Right renal pelvis (tissue), 4 donors: ENCODE data around the gene PROSER3. TPM values are rescaled to one million over a fixed set of nuclear protein-coding genes. Genes with fewer than 3 reads are reported as not detected.
A peak's percentile ranks its signal among the peaks of the same experiment; 100 is the strongest.

Source experiments
- DNase-seq, 4 donors: peaks; one replicate each; pipeline ENCODE4 v3.0.0-alpha.2; 2013; ENCODE audit warnings: low read depth in 4 of 4, low spot score in 3 of 4, missing footprints in 1 of 4
- polyA plus RNA-seq, 4 donors: library from polyadenylated mRNA; unstranded; fragments of 120-200 nt; gene quantifications; one replicate each; pipeline ENCODE4 v1.2.1, GENCODE V29; 2013; ENCODE audit not compliant: insufficient read length in 4 of 4

PROSER3 gene
- polyA plus RNA-seq, 4 donors, result 14.8 to 20.4 (median 16.5) TPM

DNA sequence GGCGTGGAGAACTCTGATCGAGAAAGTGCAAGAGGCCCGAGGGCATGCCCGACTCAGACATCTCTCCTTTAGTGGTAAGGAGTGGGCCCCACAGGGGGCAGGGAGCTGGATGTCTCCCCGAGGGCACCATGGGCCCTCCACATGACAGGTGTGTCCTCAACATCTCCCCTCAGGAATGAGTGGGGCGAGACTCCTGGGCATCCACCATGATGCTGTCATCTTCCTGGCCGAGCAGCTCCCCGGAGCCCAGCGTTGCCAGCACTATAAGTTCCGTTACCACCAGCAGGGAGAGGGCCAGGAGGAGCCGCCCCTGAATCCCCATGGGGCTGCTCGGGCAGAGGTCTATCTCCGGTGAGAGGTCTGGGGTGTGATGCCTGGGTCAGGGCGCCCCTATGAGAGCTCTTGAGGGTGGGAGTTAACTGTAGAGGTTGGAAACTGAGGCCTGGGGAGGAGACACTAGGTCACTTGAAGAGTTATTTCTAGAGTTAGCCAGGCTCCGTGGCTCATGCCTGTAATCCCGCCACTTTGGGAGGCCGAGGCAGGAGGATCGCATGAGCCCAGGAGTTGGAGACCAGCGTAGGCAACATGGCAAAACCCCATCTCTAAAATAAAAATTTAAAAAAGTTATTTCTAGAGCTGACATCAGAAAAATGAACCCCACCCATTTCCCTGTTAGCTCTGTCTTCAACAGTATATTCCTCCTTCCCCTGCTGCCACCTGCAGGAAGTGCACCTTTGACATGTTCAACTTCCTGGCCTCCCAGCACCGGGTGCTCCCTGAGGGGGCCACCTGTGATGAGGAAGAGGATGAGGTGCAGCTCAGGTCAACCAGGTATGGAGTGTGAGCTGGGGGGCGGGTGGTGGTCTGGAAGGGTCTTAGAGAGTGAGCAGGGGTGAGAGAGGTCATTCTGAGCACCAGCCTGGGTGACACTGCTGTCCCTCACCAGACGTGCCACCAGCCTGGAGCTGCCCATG, 20.8 kb upstream of the PROSER3 start:
- DNase-seq, result no peak

DNA sequence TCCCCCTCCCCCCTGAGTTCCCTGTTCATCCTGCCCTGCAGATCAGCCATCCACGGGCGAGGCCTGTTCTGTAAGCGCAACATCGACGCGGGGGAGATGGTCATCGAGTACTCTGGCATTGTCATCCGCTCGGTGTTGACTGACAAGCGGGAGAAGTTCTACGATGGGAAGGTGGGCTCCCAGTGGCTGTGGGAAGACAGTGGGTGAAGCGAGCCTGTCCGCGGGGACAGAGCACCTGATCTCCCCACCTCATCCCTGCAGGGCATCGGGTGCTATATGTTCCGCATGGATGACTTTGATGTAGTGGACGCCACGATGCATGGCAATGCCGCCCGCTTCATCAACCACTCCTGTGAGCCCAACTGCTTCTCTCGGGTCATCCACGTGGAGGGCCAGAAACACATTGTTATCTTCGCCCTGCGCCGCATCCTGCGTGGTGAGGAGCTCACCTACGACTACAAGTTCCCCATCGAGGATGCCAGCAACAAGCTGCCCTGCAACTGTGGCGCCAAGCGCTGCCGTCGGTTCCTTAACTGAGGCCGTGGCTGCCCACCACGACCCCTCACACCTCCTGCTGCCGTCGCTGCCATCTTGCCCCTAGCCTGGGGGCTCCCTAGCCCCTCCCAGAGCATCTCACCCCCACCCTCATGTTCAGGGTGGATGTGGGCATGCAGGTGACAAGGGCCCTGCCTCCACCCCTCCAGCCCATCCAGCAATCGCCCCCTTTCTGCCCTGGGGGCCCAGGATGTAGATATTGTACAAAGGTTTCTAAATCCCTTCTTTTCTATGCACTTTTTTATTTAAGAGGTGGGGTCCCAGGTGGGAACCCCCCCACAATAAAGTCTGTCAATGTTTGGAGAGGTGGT, 19.7 kb upstream of the PROSER3 start:
- DNase-seq, result no peak

DNA sequence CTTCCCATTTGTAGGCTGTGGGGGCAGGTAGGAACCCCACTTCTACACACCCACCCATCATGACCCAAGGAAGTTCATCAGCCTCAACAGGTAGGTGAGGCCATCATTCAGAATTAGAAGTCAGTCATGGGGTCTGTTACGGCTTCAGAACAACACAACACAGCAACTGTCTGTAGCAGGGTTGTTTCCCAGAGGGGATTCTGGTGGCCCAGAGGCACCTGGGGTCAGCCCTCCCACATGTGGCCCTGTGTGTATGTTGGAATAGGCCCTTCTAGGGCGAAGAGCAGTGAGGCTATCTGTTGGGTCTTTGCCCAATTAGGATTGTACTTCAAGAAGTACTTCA, 19.1 kb upstream of the PROSER3 start:
- no peak for DNase-seq

DNA sequence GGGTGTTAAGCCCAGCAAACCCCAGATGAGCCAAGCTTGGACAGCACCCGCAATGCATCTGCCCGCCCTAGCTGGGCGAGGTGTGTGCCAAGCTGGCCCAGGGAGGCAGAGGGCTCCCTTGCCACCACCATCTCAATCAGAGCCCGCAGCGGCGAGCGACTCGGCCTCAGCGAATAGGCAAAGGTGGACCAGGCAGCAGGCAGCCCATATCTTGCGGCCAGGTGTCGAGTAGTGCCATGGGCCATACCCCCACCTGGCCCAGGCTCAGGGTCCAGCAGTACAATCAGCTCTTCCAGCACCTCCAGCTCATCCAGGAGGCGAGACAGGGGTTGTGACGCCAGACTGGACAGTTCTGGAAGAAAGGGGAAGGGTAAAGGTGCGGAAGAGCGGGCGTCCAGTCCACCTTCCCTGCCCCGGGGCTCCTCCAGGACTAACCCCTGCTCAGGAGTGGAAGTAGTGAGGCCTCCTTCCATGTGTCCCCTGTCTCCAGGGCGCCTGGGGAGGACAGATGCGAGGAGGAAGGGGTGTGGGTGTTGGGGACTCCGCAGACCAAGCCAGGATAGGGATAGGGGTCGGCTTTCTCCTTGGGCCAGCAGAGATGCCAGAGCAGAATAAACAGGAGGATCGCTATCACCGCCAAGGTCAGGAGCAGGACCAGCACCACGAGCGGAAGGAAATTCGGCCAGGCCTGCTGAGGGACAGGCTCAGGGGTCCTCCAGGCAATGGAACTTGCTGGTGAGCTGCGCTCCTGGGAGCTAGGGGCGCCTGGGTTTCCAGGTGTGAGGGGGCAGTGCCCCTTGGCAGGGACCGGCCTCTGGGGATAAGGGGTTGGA, 18.5 kb upstream of the PROSER3 start:
- DNase-seq, result no peak

DNA sequence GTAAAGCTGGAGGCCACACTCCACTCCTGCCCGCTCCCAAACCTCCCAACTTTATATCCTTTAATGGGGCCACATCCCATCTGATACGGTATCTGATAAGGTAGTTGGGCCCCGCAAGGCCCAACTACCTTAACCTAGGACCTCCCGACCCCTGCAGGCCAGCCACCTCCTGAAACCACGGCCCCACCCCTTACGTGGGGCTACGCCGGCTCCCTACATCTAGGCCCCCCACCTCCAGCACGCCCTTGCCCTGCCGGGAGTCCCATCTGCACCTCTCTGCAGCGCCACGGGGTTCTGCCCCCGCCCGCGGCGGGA, 17.9 kb upstream of the PROSER3 start:
- no peak for DNase-seq

DNA sequence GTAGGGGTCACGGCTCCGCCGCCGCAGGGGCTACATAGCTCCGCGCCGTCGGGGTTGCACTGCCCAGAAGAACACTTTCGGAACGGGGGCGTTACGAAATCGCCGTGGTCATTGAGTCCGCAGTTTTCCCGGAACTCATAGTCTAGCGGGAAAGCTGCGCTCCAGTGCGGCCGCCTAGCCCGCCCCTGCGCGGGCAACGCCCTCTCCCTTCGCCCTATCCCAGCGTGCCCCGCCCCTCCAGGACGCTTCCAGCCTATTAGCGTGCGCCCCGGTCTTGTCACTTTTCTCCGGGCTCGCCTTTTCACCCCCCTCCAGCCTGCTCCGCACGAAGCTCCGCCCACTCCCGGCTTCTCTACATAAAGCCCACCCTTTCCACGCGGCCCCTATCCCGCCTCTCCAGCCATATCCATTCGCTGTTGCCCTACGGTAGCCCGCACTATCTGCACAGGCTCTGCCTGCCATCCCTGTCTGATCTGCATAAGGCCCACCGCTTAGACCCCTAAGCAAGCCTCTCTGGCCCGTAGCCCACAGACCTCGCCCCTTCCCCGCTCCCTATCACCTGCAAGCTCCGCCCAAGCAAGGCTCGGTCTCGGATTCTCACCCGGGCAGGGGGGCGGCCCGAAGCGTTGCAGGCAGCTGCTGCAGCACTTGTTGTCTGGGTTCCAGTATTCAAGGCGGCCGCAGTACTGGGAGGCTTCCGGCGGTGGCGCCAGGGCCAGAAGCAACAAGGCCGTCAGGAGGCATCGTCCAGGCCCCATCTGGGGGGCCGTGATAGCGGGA, 17.4 kb upstream of the PROSER3 start:
- peak; percentile 85 to 96 (median 94) for DNase-seq

DNA sequence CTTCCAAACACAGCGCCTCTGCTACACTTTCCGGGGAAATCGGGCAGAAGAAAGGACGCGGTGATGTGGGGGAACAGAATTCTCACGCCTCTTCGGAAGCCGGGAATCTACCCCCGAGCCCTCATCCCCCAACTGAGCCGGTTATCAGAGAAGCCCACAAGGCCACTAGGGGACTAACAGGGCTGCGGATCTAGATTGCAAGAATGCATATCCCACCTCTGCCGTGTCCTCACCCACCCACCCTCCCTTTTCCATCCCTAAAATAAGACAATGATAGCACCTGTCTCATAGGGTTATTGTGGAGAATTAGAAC, 16.8 kb upstream of the PROSER3 start:
- DNase-seq, result no peak

DNA sequence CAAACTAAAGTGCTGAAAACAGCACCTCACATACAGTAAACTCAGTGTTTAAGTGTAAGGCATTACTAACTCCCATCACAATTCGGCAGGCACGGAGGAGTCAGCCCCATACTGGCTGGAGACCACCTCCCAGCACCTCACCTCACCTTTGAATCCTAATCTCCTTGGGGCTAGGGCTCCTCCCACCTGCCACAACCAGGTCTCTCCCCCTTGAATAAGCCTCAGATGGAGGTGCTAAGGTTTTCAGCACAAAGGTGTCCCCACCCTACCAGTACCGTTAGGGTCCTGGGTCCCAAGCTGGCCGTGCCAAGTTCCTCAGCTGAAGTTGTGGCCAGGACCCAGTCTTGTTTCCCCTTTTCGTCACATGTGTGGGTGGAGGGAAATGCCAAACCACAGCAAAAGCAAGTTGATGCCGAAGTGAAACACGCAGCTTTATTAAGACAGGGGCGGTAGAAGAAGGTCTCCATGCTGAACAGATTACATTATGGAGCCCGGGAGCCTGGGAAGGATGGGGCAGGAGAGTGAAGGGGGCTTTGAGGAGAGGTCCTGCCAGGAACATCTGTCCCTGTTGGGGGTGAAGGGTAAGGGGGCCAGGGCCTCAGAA, 15.8 kb upstream of the PROSER3 start, which contains the start of gene IGFLR1:
Gene IGFLR1, minus strand, starts transcription at position 332 of the 604 bp plus-strand sequence. CDS start 1,272 bp downstream, outside the sequence.
- no peak for DNase-seq

DNA sequence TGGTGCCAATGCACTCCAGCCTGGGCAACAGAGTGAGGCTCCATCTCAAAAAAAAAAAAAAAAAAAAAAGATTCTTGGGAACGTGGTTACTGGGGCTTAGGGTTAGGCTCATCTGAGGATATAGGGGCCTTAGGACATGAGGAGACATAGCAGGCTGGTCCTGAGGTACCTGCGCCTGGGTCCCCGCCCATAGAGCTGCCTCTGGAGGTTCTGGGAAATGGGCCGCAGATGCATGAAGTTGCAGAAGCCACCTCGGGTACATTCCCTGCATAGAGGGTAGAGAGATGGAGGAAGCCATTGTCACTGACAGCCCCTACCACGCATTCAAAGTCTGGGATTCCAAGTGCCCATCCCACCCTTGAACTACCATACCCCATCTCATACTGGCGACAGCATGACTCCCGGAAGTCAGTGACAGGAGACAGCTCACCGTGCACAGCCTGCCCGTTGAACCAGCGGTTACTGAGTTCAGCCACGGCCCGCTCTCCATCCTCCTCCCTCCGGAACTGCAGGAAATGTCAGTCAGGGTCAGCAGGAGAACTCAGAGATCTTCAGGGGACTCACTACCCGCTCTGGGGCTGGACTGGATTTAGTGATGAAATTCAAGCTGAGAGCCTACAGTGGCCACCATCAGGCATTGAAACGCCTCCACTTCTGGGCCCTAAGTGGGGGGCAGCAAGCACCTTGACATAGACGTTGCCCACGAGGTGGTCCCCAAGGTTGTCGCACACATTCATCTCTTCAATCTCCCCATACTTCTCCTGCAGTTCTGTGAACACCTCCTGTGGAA, 14.1 kb upstream of the PROSER3 start:
- no peak for DNase-seq

DNA sequence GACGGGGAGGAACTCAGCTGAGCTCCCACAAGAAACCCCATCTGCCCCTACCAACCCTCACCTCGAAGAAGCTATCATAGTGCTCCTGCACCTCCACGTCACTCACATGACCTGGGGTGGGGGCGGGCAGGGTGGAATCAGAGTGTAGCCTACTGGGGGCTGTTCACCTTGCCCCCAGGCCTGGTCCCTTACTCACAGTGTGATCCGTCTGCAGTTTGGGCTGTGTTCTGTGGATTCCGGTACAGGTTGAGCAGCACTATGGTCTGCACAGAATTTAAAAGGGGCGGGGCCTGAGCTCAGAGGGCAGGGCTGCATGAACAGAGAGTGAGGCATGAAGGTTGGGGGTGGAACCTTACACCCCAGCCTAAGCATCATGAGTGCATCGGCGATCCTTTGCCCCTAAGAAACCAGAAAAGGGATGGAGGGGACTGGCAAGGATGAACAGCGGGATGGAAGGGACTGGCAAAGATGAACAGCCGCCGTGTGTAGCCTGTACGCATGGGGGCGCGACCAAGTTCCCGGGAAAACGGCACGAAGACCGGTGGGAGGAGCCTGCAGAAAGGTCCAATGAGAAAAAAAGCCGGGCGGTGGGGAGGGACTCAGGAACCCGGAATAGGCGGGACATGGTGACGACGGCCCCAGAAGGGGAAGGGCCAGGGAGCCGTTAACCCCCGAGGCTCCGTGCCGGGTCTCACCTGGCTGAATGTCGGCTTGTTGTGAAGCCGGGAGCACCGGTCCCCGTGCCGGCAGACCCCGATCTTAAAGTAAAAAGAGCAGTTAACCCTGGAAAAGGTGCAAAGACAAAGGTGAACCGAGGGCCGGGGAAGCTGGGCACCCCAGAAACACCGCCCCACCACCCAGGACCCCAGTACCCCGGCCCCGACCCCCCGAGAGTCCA, 13.3 kb upstream of the PROSER3 start:
- DNase-seq, result peak in 3 of 4 donors; percentile 91 to 95 (median 94)

DNA sequence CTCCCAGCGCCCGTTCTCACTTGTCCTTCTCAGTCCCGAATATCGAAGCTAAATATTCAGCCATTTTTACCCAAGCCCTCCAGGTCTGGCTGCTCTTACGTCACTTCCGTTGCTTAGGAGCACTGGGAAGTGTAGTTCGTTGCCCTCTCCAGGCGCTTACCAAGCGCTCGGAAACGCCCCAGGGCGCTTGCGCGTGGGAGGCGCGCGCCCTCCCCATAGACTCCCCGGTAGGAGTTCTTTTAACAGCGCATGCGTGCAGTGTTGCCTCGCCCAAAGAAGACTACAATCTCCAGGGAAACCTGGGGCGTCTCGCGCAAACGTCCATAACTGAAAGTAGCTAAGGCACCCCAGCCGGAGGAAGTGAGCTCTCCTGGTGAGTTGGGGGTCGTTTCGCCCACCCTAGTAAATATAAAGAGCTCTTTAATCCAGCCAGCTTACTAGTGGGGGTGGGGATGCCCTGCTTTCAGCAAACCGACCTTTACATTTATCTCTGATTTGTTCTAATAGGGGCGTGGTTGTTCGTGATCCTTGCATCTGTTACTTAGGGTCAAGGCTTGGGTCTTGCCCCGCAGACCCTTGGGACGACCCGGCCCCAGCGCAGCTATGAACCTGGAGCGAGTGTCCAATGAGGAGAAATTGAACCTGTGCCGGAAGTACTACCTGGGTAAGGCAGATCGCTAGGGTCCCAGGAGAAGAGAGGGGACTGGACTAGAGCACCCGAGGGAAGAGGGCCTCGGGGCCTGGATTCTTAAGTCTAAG, 12.5 kb upstream of the PROSER3 start, which contains the start of the genes PSENEN and U2AF1L4:
Gene PSENEN, plus strand, starts transcription at position 324 of the 759 bp plus-strand sequence. Its CDS starts 280 bp downstream, at position 604.
Gene U2AF1L4, minus strand, starts transcription at position 91 of the 759 bp plus-strand sequence. Its CDS starts 27 bp downstream, at position 64.
- peak; percentile 98 to 99 (median 98) for DNase-seq

DNA sequence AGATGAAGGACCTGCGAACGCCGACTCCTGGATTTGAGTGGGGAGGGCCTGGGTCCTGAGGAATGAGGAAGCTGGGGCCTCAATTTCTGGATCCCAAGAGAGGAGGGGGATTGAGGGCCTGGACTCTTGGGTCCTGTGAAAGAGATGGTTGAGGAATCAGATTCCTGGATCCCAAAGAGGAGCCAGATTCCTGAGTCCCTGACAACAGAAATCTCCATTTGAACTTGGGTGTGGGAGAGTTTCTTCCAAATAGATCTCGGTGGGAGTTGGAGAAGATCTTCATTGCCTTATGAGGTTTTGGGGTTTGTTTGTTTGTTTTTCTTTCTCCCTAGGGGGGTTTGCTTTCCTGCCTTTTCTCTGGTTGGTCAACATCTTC, 11.9 kb upstream of the PROSER3 start:
- DNase-seq, result no peak

DNA sequence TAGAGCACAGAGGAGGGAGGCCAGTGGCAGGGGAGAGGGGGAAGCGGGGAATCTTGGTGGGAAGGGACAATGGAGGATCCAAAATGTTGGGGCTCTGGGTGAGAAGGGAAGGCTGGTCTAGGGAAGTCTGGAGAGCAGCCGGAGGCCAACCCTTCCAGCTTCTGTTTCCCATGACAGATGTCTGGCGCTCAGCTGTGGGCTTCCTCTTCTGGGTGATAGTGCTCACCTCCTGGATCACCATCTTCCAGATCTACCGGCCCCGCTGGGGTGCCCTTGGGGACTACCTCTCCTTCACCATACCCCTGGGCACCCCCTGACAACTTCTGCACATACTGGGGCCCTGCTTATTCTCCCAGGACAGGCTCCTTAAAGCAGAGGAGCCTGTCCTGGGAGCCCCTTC, 11.4 kb upstream of the PROSER3 start:
- DNase-seq, result no peak

DNA sequence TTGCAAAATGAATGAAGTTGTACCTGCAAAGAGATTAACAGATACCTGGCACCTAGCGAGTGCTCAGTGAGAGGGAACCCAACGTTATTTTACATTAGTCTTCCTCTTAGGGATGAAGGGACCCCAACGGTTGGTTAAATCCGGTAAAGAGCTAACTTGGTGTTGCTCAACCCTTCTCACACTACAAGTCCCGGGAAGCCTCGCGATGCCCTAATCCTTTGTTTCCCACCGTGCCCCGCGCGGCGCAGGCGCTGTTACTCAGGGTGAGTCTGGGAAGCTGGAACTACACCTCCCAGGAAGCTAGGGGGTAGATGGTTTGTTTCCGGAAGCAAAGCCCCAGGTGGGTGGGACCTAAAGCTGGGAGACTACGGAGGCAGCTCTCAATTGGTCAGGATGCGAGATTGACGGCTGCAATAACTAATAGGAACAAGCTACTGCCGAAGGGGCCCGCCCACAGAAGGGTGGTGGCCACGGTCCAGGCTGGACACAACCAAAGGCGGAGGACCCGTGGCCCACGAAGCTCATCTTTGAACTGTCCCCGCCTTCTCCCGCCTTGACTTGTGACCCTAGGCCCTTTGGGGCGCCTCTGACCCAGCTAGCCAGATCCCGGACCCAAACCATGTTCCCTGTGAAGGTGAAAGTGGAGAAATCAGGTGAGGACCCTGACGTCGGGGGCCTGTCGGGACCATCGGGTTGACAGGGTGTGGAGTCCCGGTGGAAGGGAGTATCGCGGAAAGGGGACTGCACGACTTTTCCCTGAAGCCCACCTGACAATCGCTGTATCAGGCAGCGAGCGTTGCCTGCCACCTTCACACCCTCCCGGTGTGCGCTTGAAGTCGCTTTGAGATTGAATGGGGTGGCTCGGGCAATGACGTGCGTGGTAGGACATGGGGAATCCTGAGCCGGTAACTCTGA, 9.6 kb upstream of the PROSER3 start, which contains the start of gene LIN37:
Gene LIN37, plus strand, starts transcription at position 471 of the 915 bp plus-strand sequence. Its CDS starts 149 bp downstream, at position 620.
- DNase-seq, result peak; percentile 98 to 99 (median 99)

DNA sequence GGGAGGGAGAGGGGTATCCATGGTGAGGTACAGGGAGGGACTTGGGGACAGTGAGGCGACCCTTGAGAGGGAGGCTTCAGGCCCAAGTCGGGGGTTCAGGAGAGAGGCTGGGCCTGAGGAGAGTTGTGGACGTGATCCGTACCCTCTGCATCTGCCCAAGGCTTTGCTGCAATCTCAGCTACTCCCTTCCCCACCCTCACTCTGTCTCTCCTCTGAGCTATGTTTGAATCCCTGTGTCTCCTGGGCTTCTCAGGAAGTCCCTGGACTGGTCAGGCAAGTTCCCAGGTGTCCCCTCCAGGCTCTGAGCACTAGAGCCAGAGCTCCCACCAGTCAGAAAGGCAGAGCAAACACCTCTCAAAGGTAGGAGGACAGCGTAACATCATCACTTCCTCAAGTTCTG, 7.8 kb upstream of the PROSER3 start:
- DNase-seq, result no peak
